ENCODE measurements around the gene RPLP2. TPM values are rescaled to one million over a fixed set of nuclear protein-coding genes. Genes with fewer than 3 reads are reported as not detected.

The RPLP2 gene
- total RNA-seq, 1 donor from 2014 or later = 253 TPM

- no peak for DNase-seq (ENCODE audit: low read depth in 2 of 2)
Observed at GRCh38 chr11:803770-804598, 5.8 kb upstream of the RPLP2 start.

- no peak for DNase-seq (ENCODE audit: low read depth in 2 of 2)
Observed at GRCh38 chr11:804599-804964, 5.2 kb upstream of the RPLP2 start.

GRCh38 chr11:808427-809286, 1.1 kb upstream of the RPLP2 start:
- no peak for DNase-seq (ENCODE audit: low read depth in 2 of 2)

GRCh38 chr11:810040-810567, 337 bp downstream of the RPLP2 start:
- DNase-seq (ENCODE audit: low read depth in 2 of 2) = peak in 1 of 2 donors; percentile 34

DNA sequence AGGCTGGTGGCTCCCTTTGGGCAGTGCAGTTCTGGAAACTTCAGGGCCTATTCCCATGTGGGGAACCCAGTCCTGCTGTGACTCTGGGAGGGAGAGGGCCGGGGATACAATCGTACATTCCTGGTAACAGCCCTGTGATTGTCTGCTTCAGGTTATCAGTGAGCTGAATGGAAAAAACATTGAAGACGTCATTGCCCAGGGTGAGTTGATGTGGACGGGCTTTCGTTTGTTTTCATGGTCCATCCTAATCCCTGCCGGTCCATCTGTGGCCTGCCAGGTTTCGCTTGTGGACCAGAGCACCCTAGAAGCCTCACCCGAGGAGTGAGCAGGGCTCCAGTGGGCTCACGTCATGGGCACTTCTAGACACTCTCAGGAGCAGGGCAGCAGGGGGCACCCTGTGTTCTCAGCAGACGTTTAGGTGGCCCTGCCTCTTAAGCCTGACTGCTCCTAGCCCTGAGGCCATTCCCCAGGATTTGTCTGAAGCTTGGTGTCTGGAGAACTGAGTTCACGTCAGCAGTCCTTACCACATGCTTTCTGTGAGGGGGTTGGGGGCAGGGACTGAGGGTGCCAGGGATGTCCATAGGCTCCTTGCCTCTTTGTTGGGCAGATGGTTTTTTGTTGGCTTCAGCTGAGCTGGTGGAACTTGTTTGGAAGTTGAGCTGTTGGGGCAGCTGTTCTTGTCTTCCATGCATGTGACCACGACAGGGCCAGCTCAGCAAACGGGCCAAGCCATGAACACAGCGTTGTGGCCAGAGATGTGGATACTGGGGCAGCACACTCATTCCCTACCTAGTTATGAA, 1.9 kb downstream of the RPLP2 start:
- DNase-seq (ENCODE audit: low read depth in 2 of 2) = peak in 1 of 2 donors; percentile 47

GRCh38 chr11:812390-812789, 2.6 kb downstream of the RPLP2 start:
- DNase-seq (ENCODE audit: low read depth in 2 of 2) = no peak

DNA sequence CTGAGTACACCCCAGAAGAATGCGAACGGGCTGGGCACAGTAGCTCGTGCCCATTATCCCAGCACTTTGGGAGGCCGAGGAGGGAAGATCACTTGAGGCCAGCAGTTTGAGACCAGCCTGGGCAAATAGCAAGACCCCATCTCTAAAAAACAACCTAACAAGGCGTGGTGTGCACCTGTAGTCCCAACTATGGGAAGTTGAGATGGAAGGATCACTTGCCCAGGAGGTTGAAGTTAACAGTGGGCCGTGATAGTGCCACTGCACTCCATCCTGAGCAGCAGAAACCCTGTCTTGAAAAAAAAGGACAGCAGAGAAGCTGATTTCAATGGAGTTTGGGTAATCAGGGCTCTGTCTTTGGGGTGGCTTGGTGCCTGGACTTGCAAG, 3.3 kb downstream of the RPLP2 start:
- no peak for DNase-seq (ENCODE audit: low read depth in 2 of 2)

DNA sequence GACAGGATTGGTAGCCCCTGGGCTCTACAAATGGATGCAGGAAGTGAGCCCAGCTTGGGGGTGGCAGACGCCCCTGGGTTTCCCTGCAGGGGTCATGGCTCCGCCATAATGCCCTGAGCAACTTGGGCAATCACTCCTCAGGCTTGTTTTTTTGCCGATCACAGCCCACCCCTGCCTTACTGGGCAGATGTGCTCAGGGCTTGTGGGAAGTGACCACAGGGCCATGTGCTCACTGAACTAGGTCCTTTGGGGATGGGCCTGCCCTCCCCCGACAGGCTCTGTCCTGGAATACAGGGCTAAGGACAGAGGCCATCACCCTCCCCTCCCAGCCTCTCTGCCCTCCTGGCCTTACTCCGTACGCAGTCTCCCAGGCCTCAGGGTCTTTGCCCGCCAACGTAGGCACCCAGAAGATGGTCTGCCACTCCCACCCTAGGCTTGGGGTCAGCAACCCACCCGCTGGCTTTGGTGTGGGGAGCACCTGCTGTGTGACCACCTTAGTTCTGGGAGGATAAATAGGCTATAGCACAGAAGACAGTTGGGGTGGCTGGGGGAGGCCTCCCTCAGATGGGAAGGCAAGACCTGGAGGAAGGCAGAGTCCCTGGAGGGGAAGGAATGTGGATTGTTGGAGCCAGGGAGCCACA, 3.8 kb downstream of the RPLP2 start:
- DNase-seq (ENCODE audit: low read depth in 2 of 2) = no peak

DNA sequence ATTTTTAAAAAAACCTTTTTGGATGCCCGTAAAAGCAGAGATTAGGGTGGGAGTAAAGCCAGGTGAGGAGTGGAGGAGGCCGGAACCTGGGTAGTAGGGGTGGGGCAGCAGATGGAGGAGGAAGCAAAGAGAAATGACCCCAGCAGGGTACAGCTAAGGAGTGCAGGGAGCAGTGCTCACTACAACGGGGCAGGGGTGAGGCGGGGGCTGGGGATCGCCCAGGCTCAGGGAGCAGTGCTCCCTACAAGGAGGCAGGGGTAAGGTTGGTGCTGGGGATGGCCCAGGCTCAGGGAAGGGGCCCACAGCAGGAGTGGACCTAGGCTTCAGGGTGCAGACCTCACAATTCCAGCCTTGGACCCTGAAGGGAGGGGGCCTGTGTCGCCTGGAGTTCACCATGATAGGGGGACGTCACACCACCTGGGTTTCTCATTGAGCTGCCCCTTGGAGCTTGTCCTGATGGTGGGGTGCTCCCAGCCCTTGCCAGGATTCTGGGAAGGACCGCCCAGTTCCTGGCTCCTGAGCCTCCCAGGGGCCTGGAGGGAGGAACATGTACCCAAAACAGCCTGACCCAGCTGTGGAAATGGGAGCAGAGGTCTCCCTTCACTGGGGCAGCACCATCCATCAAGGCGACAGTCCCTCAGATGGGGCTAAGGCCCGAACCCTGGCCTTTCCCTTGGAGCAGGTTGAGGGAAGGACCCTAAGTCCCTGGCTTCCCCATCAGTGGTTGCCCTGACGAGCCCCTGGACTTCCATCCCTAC, 6.1 kb downstream of the RPLP2 start:
- DNase-seq (ENCODE audit: low read depth in 2 of 2) = no peak

- DNase-seq (ENCODE audit: low read depth in 2 of 2) = no peak
Observed at GRCh38 chr11:816433-816779, 6.6 kb downstream of the RPLP2 start.

GRCh38 chr11:818396-819128, 8.8 kb downstream of the RPLP2 start, which contains the start of gene PNPLA2:
TSS of gene PNPLA2 (plus strand) at chr11:818914. CDS start at chr11:819719, 805 bp downstream.
- no peak for DNase-seq (ENCODE audit: low read depth in 2 of 2)

- DNase-seq (ENCODE audit: low read depth in 2 of 2) = peak; percentile 67 to 91
Observed at GRCh38 chr11:819129-819931, 9.6 kb downstream of the RPLP2 start.

DNA sequence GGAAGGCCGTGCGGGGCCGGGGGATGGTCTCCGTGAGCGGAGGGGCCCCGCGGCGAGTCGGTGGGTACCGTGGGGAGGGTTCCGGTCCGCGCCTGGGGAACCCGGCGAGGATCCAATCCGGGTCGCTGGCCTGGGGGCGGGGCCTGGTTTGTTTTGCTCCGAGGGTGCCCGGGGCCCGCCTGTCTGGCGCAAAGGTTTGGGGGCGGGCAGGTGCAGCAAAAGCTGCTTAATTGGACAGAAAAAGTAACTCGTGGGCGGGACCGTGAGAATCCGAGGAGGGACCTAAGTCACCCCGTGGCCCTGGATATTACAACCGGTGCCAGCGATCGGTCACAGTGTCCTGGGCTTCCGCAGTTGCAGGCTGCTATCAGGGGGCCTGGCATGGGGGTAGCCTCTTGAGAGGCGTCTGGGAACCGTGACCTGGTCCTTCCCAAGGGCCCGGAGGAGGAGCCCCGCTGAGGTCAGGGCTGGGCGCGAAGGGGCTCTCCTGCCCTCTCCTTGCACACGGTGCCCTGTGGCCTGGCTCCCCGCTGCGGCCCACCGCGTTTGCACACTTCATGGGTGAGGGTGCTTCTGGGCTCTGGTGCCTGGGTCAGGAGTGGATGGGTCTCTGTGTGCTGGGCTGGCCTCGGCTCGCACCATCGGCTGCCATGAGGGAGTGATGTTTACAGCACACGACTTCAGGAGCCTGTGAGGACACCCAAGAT, 10.3 kb downstream of the RPLP2 start:
- DNase-seq (ENCODE audit: low read depth in 2 of 2) = peak; percentile 85 to 90

GRCh38 chr11:820655-821511, 11.1 kb downstream of the RPLP2 start:
- peak in 1 of 2 donors; percentile 58 for DNase-seq (ENCODE audit: low read depth in 2 of 2)

DNA sequence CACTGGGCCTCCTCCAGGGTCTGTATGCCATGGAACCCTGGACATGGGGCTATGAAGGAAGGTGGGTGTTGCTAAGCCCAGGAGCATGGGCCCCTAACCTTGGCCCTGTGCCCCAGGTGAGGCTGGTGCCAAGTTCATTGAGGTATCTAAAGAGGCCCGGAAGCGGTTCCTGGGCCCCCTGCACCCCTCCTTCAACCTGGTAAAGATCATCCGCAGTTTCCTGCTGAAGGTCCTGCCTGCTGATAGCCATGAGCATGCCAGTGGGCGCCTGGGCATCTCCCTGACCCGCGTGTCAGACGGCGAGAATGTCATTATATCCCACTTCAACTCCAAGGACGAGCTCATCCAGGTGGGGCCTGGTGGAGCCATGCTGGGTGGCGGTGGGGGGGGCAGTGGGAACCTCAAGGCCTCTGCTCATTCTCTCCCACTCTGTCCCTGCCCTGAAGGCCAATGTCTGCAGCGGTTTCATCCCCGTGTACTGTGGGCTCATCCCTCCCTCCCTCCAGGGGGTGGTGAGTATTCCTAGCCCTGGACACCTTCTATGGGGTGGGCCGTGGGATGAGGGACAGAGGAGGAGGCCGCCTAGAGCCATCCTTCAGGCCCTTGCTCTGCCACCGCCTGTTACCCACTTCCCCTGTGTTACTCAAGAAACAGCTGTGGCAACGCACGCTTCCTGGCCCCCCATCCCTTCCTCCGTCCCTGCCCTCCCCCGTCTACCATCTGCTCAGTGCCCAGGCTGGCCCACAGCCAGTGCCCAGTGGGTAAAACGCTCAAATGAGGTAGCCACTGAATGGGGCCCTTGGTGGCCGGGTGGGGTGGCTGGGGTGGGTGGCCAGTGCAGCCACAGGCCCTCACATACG, 12.0 kb downstream of the RPLP2 start:
- no peak for DNase-seq (ENCODE audit: low read depth in 2 of 2)

Data from dermis microvascular lymphatic vessel endothelial cell (primary cell).